Stimulated activated CD4-positive, alpha-beta T cell treated with anti-CD3 and anti-CD28 coated beads, Interleukin-1b, Interleukin-23, amount 100 ng/mL, for 24 hours (primary cell): ENCODE measurements around the gene TBC1D12.
"Not testable (repeated sequence)": the region's sequence is repeated elsewhere in the genome, so short reads cannot be mapped to it uniquely, and the experiment has no call there.

Source experiments
- DNase-seq, 4 experiments: peaks; one replicate each; pipeline ENCODE4 v3.0.0-alpha.2; 2020; ENCODE audit warnings: low read depth in 4 of 4, low spot score in 1 of 4

The TBC1D12 gene

DNA sequence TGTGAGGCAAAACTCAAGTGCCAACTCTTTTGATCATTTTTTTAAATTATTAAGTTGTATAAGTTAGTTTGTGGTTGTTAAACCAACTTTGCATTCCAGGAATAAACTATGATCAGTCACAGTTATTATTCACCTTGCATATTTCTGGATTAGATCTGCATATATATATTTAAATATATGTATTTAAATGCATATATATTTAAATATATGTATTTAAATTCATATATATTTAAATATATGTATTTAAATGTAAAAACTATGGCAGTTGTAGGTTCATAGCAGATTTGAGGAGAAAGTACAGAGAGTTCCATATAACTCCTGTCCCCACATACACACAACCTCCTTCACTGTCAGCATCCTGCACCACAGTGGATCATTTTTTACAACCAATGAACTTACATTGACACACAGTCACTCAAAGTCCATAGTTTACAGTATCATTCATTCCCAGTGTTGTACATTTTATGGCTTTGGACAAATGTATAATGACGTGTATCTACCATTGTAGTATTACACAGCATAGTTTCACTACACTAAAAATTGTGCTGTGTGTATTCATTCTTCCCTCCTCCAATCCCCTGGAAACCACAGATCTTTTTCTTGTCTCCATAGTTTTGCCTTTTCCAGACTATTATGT is 49.7 kb downstream of the TBC1D12 start:
- DNase-seq: no peak

DNA sequence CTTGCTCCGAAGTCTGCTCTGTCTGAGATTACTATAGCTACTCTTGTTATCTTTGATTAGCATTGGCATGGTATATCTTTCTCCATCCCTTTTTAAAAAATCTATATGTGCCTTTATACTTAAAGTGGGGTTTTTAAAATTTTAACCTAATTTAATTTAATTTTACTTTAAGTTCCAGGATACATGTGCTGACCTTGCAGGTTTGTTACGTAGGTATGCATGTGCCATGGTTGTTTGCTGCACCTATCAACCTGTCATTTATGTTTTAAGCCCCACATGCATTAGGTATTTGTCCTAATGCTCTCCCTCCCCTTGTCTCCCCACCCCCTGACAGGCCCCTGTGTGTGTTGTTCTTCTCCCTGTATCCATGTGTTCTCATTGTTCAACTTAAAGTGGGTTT is 54.6 kb downstream of the TBC1D12 start:
- DNase-seq: no peak

DNA sequence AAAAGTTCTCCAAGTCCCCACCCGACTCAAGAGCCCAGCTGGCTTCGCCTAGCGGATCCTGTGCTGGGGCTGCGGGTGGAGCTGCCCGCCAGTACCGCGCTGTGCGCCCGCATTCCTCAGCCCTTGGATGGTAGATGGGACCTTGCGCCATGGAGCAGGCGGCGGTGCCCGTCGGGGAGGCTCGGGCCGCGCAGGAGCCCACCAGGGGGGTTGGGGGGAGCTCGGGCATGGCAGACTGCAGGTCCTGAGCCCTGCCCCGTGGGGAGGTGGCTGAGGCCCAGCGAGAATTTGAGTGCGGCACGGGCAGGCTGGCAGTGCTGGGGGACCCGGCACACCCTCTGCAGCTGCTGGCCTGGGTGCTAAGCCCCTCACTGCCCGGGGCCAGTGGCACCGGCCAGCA is 57.0 kb downstream of the TBC1D12 start:
- no peak for DNase-seq

DNA sequence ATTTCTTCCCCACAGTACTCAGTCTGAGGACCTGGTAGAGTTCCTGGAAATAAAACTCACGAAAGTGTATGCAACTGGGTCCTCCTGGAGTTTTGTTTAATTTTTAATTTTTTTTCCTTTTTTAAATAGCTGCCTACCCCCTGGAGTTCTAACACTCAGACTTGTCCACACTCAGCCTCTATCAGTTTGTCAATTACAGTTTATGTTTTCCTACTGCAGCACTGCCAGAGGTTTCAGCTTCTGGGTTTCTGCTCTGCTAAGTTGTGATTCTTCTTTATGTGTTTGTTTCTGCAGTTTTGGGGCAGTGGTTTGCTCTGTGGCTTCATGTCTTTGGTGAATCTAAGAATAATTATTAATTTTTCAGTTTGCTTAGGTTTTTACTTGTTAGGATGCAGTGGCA is 59.2 kb downstream of the TBC1D12 start:
- DNase-seq: no peak

DNA sequence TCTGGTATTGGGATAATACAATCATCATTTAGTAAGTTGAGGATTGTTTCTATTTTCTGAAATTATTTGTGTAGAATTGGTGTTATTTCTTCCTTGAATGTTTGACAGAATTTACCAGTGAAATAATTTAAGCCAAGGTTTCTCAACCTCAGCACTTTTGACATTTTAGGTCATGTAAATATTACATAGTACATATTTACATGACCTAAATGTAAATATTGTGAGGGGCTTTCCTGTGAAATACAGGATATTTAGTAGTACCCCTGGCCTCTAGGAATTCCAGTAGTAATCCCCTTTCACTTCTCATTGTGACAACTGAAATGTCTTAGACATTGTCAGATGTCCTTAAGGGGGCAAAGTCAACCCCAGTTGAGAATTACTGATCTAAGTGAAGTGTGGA is 59.8 kb downstream of the TBC1D12 start:
- DNase-seq: no peak

DNA sequence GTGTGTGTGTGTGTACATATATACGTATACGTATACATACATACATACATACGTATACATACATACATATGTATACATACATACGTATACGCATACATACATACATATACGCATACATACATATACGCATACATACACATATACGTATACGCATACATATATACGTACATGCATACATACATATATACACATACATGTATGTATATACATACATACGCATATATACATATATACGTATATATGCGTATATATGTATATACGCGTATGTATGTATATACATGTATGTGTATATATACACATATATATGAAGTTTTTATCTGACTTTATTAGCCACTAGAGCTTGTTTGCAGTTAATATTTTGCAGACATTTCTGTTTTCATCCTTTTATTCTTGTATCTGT is 63.3 kb downstream of the TBC1D12 start:
- DNase-seq: no peak

DNA sequence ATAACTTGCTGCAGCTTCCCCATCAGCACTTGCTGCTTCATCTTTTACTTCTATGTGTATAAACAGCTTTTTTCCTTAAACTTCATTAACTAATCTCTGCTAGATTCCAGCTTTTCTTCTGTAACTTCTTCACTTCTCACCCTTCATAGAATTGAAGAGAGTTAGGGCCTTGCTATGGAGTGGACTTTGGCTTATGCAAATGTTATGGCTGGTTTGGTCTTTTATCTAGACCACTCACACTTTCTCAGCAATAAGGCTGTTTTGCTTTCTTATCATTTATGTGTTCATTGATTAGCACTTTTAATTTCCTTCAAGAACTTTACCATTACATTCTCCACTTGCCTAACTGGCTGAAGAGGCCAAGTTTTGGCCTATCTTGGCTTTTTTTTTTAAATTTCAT is 79.1 kb downstream of the TBC1D12 start:
- no peak for DNase-seq

DNA sequence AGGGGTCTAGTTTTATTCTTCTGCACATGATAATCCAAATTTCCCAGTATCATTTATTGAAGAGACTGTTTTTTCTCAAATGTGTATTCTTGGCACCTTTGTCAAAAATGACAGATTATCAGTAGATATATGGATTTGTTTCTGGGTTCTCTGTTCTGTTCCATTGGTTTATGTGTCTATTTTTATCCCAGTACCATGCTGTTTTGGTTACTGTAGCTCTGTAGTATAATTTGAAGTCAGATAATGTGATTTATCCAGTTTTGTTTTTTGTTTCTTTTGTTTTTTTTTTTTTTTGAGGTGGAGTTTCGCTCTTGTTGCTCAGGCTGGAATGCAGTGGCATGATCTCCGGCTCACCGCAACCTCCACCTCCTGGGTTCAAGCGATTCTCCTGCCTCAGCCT is 81.6 kb downstream of the TBC1D12 start:
- no peak for DNase-seq

DNA sequence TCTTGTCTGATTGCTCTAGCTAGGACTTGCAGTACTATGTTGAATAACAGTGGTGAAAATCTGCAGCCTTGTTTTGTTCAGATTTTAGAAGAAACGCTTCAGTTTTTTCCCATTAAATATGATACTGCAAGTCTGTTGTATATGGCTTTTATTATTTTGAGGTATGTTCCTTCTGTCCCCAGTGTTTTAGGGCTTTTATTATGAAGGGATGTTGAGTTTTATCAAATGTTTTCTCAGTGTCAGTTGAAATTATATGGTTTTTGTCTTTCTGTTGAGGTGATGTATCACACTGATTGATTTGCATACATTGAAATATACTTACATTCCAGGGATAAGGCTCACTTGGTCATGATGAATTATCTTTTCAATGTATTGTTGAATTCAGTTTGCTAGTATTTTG is 82.8 kb downstream of the TBC1D12 start:
- no peak for DNase-seq

DNA sequence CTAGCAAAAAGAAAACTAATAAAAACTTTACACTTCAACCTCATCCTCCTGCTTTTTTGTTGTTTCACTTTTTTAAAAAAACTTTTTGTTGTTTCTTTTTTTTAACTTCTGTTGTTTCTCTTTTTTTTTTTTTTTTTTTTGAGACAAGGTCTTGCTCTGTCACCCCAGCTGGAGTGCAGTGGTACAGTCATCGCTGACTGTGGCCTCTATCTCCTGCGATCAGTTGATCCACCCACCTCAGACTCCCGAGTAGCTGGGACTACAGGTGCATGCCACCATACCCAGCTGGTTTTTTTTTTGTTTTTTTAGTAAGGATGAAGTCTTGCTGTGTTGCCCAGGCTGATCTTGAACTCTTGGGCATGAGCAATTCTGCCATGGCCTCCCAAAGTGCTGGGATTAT is 85.2 kb downstream of the TBC1D12 start:
- no peak for DNase-seq

DNA sequence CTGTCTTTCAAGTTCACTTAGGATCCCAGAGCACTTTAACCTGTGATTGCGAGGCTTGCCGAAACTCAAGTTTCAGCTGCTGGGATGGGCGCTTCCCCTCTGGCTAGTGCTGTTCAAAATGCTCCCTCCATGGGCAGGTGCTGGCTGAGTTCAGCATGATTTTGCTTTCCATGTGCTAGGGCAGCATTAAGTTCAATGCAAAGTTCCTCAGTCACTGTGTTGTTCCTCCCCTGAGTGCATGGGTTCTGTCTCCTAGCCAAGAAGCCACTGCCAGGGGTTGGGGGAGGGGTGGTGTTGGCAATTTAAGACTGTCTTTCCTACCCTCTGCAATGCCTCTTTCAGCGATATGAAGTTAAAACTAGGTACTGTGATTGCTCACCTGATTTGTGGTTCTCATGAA is 86.8 kb downstream of the TBC1D12 start:
- DNase-seq: no peak

DNA sequence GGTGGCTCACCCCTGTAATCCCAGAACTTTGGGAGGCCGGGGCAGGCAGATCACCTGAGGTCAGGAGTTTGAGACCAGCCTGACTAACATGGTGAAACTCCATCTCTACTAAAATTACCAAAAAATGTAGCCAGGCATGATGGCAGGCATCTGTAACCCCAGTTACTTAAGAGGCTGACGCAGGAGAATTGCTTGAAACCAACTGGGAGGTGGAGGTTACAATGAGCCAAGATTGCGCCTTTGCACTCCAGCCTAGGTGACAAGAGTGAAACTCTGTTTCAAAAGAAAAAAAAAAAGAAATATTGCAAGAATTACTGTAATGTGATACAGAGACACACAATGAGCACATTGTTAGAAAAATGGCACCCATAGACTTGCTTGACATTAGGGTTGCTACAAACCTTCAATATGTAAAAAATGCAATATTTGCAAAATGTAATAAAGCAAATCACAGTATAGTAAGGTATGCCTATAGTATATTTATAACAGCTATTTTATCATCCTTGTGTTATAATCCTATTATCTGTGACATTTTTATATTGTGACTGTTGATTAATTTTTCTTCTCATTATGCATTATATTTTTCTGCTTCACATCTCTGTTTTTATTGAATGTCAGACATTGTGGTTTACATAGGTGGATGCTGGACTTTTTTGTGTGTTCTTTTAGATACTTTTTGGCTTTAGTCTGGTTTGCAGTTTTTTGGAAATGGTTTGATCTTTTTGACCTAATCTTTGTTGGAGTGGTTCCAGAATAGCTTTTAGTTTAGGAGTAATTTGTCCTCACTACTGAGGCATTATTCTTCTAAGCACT is 87.8 kb downstream of the TBC1D12 start:
- DNase-seq: no peak

DNA sequence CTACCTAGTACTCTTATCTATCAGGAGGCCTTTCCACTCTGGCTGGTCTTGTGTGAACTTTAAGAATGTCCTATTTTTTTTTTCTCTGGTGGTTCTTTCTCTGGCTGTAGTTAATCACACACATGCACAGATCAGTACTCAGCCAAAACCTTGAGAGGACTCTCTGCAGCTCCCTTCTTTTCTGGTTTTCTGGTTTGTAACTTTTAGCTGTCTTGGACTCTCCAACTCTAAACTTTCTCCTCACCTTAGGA is 88.4 kb downstream of the TBC1D12 start:
- no peak for DNase-seq

DNA sequence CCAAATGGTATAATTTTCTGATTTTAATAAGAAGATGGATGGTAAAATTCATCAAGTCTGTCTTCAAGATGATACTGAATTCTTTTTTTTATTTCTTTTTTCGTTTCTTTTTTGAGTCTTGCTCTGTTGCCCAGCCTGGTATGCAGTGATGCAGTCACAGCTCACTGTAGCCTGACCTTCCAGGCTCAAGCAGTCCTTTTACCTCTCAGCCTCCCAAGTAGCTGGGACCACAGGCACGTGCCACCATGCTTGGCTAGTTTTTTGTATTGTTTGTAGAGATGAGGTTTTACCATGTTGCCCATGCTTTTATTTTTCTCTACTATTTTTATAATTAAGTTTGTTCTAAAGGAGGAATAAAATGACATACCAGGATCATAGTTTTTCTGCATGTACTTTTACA is 91.1 kb downstream of the TBC1D12 start:
- DNase-seq: no peak

DNA sequence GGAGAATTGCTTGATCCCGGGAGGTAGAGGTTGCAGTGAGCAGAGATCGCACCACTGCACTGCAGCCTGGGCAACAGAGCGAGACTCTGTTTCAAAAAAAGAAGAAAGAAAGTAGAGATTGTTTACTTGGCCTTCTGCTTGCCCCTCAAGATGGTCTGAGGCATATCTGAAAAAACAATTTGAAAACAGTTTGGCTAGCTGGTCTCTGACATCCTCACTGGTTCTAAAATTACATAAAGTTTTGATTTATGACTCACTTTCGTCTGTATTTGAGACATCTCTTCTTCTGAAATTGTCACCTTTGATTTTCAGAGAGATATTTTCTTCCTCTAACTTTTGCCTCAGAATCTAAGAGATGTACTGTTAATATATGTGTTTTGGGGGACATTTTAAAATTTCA is 93.7 kb downstream of the TBC1D12 start:
- DNase-seq: no peak

DNA sequence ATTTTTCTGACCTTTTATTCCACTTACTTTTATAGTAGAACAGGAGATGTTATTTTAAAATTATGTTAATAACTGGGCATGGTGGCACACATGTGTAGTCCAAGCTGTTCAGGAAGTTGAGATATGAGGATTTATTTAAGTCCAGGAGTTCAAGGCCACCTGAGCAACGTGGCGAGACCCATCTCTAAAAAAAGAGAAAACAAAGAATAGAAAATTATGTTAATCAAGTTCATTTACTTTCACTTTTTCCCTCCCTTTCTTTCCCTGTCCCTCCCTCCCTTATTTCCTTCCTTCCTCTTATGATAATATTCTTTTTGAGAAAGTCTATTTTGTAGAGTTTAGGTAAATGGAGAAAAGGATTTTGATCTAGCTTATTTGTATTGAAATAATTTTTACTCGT is 94.3 kb downstream of the TBC1D12 start:
- DNase-seq: no peak

DNA sequence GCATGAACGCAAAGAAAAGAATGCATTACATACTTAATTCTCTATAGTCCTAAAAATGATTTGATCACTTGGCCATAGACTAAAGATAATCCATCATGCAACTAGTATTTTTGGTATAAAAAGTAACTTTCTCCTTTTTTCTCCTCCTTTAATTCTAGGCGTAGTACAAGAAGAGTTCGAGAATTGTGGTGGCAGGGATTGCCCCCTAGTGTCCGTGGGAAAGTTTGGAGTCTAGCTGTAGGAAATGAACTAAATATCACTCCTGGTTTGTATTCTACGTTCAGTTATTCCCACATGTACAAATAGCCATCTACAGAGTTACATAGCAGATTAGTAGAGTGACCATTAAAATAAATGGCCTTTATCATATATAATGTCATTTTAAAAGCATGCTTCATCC is 97.7 kb downstream of the TBC1D12 start:
- DNase-seq: no peak

DNA sequence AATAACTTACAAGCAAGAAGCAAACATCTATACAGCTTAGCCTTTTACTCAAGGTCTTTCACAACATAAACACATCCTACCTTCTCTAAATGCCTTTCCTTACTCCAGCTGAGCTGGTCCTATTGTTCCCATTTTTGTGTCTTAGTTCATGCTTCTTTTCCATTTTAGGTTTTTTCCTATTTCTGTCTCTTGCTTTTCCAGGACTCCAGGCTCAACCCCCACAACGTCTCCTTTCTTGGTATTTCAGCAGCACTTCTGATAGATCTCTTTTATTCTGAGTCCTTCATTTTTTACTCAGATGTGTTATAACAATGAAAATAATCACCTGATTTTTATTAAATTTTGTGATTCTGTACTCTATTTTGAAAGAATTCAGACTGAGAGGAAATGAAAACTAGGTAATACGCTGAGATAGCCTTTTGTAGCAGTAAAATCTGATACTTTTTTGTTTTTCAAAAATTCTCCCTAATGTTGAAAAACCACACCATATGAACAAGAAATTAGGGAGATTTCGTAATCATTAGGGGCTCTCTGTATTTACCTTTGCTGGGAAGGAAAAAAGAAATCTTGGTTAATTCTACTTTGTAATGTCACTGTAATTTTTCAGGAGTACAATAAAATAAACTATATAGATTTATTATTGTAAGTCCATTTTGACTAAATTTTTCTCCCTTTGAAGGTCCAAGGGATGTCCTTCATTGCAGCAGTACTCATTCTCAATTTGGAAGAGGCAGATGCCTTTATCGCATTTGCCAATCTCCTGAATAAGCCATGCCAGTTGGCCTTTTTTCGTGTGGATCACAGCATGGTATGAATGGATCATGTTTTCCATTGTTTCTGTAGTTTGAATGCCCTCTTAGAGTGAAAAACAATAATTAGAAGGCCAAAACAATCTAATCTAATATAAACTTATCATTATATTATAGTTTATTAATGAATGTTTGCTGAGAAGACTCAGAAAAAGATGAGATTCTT is 119.2 kb downstream of the TBC1D12 start:
- no peak for DNase-seq

DNA sequence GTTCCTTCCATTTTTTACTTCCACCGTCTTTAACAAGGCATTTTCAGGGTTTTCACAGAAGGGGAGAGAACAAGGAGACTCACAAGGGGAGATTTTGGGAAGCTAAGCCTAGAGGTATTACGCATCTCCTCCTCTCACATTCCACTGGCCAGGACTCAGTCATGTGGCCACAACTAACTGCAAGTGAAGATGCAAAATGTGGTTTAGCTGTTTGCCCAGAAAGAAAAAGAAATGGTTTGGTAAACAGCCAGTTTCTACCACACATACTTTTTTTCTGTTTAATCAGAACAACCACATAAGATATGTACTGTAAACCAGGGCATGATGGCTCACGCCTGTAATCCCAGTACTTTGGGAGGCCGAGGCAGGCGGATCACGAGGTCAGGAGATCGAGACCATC is 121.8 kb downstream of the TBC1D12 start:
- no peak for DNase-seq

DNA sequence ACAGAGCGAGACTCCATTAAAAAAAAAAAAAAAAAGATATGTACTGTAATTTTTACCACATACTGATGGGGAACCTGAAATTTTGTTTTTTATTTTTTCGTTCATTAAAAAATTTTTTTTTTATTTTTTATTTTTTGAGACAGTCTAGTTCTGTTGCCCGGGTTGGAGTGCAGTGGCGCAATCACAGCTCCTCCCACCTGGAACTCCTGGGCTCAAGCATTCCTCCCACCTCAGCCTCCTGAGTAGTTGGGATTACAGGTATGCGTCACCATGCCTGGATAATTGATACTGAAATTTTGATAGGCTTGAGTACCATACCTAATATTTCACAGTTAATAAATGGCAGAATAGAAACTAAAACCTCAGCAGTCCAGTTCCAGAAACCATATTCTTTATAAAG is 122.4 kb downstream of the TBC1D12 start:
- no peak for DNase-seq

DNA sequence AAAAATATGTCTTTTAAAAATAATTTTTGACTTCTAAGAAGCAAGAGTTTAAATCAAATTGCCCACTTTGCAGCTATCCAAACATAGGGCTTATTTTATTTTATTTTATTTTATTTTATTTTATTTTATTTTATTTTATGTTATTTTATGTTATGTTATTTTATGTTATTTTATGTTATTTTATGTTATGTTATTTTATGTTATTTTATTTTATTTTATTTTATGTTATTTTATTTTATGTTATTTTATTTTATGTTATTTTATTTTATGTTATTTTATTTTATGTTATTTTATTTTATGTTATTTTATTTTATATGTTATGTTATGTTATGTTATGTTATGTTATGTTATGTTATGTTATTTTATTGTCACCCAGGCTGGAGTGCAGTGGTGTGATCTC is 129.2 kb downstream of the TBC1D12 start:
- not testable (repeated sequence) for DNase-seq

DNA sequence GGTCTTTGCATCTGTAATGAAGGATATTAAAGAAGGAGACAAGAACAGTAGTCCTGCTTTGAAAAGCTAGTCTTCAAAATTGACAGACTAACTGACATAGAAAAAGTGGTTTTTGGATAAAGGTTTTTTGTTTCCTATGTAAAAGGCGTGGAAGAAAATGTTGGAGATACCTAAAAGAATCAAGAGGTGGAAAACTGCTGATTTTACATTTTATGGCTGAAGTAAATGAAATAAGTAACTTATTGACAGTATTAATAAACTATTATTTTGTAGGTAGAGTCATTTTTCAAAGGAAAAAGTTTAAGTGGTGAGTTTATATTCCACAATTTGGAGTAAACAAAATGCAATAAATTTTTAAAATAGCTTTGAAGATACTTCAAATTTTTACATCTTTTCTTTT is 130.7 kb downstream of the TBC1D12 start:
- DNase-seq: no peak
